HCT116 (cell line): Measurements from ENCODE around the gene DTX1. TPM values are rescaled to one million over a fixed set of nuclear protein-coding genes. Genes with fewer than 3 reads are reported as not detected.

Experiments
- ATAC-seq: fragments of 200-7000 bp; cut with Tn5 transposase; 2 replicates; pipeline ENCODE4 v1.9.1; 2020; ENCODE audit warnings: mild to moderate bottlenecking, moderate library complexity
- BruUV-seq: library from RNA; stranded (reverse); fragments of 400-500 nt; replicated peaks from 2 replicates; lab custom pipeline; 2021; lab: Mats Ljungman, UMichigan
- CTCF ChIA-PET: fragments of 300-600 bp; sonication (Branson Sonifier 250); formaldehyde crosslinking; loops from one replicate; lab custom pipeline; 2021; ENCODE audit warnings: antibody characterized with exemption; lab: Charles Lee
- POLR2A ChIA-PET: fragments of 300-600, 350-600 bp; sonication (Branson Sonifier 250); formaldehyde crosslinking; loops from one replicate; lab custom pipeline; 2021; ENCODE audit warnings: antibody characterized with exemption; lab: Charles Lee
- RAD21 ChIA-PET, 2 experiments: fragments of 300-600 bp; sonication (Branson Sonifier 250); formaldehyde crosslinking; loops; one replicate each; lab custom pipeline; 2023; ENCODE audit warnings: low total read pairs in 2 of 2; ENCODE audit not compliant: uncharacterized antibody in 2 of 2, unreplicated experiment in 2 of 2, low non-redundant PET in 1 of 2; lab: Charles Lee
- DNase-seq: peaks from one replicate; pipeline ENCODE4 v3.0.0-alpha.2; 2010; ENCODE audit warnings: low read depth, low spot score
- H2AFZ ChIP-seq: fragments of 200-600 bp; shearing (Covaris generic), sonication (generic); 2 replicates; pipeline ENCODE4 v1.6.1; 2017; ENCODE audit warnings: low read depth, mixed run types, mixed read lengths, antibody characterized with exemption, low read length; ENCODE audit not compliant: poor library complexity, severe bottlenecking
- H3K27ac ChIP-seq: 2 replicates; pipeline ENCODE4 v1.5.1; 2012; ENCODE audit warnings: low read depth, low read length
- H3K27me3 ChIP-seq: fragments of 200-600 bp; sonication (generic); 2 replicates; pipeline ENCODE4 v1.6.1; 2016; ENCODE audit warnings: mixed run types, low read length, mixed read lengths; ENCODE audit not compliant: insufficient read depth
- H3K36me3 ChIP-seq, 2 experiments: fragments of 200-500 bp in 1 of 2; fragments of 200-600 bp in 1 of 2; sonication (Bioruptor generic) in 1 of 2; sonication (generic) in 1 of 2; 2 replicates each; pipeline versions ENCODE4 v1.5.1 to v1.6.1; 2014 to 2016; ENCODE audit warnings: low read length in 2 of 2, inconsistent platforms in 1 of 2, mixed read lengths in 1 of 2, mixed run types in 1 of 2; ENCODE audit not compliant: insufficient read depth in 2 of 2, control insufficient read depth in 1 of 2
- H3K4me1 ChIP-seq, 2 experiments: fragments of 200-600 bp in 1 of 2; sonication (generic) in 1 of 2; 2 replicates each; pipeline versions ENCODE4 v1.5.1 to v1.6.1; 2012 to 2017; ENCODE audit warnings: low read length in 2 of 2, inconsistent platforms in 1 of 2, mild to moderate bottlenecking in 1 of 2, mixed read lengths in 1 of 2, mixed run types in 1 of 2, moderate library complexity in 1 of 2; ENCODE audit not compliant: insufficient read depth in 2 of 2, control insufficient read depth in 1 of 2
- H3K4me2 ChIP-seq: fragments of 200-600 bp; sonication (generic); 2 replicates; pipeline ENCODE4 v1.6.1; 2017; ENCODE audit warnings: mixed run types, low read length, mixed read lengths
- H3K4me3 ChIP-seq, 2 experiments: fragments of 200-600 bp in 1 of 2; sonication (generic) in 1 of 2; replicated peaks in 1 of 2; 2 replicates each; pipeline ENCODE4 v1.5.1; 2011 to 2016; ENCODE audit warnings: low read length in 2 of 2, control low read depth in 1 of 2, low read depth in 1 of 2, mild to moderate bottlenecking in 1 of 2, mixed read lengths in 1 of 2, mixed run types in 1 of 2
- H3K79me2 ChIP-seq: fragments of 200-600 bp; sonication (generic); 2 replicates; pipeline ENCODE4 v1.6.1; 2017; ENCODE audit warnings: mild to moderate bottlenecking, mixed run types, low read length, moderate library complexity, mixed read lengths; ENCODE audit not compliant: insufficient read depth
- H3K9ac ChIP-seq: fragments of 200-600 bp; sonication (generic); 2 replicates; pipeline ENCODE4 v1.6.1; 2016; ENCODE audit warnings: low read length, mixed read lengths
- H3K9me2 ChIP-seq: fragments of 200-600 bp; sonication (generic), shearing (Covaris generic); 2 replicates; pipeline ENCODE4 v1.6.1; 2017; ENCODE audit warnings: mixed run types, mild to moderate bottlenecking, moderate library complexity; ENCODE audit not compliant: insufficient read depth
- H3K9me3 ChIP-seq, 2 experiments: fragments of 200-500 bp in 1 of 2; fragments of 200-600 bp in 1 of 2; sonication (Bioruptor generic) in 1 of 2; sonication (generic) in 1 of 2; 2 replicates each; pipeline ENCODE4 v1.6.1; 2014 to 2017; ENCODE audit warnings: low read length in 2 of 2, mixed read lengths in 2 of 2, inconsistent platforms in 1 of 2, low read depth in 1 of 2, mild to moderate bottlenecking in 1 of 2, mixed run types in 1 of 2, moderate library complexity in 1 of 2; ENCODE audit not compliant: control insufficient read depth in 1 of 2, insufficient read depth in 1 of 2
- H4K20me1 ChIP-seq: fragments of 200-600 bp; sonication (generic), shearing (Covaris generic); 2 replicates; pipeline ENCODE4 v1.6.1; 2017; ENCODE audit warnings: mixed run types, mild to moderate bottlenecking, moderate library complexity; ENCODE audit not compliant: insufficient read depth
- CBX3 ChIP-seq: IDR thresholded peaks from 2 replicates; pipeline ENCODE4 v1.6.1; 2012; ENCODE audit warnings: low read depth
- ZFX ChIP-seq: fragments of 450-650 bp; IDR thresholded peaks from 2 replicates; pipeline ENCODE4 v1.6.1; 2017
- intact Hi-C: fragments of 100-400 bp; cut with micrococcal nuclease; formaldehyde crosslinking; loops from 2 replicates; pipeline ENCODE4 v1.10.0; 2022
- total RNA-seq: library from RNA; stranded (reverse); gene quantifications from one replicate; pipeline ENCODE4 v1.2.1, GENCODE V29; 2021; ENCODE audit not compliant: unreplicated experiment

The DTX1 gene
- total RNA-seq, 1 experiment from 2014 or later: not detected

DNA sequence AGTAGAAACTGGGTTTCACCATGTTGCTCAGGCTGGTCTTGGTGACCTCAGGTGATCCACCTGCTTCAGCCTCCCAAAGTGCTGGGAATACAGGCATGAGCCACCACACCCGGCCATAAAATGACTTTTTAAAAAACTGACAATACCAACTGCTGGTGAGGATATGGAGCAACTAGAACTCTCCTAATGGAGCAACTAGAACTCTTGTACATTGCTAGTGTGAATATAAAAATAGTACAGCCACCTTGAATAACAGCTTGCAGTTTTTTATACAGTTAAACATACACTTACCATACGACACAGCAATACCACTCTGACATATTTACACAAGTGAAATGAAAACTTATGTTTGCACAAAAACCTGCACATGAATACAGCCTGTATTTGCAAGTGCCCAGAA is 90.5 kb downstream of the DTX1 start:
- TF ChIP-seq ZFX (no peak), CBX3 (0 out of 2 replicates have a peak, but pooled peaks have one; percentile 23)
- DNase-seq: no peak
- intact Hi-C loops: no loop called here
- ChIA-PET POLR2A (no interaction called here), RAD21 (no interaction called here), CTCF (no interaction called here)
- H3K9me3 ChIP-seq: no peaks in the 10 kb centered on the region
- H3K4me1 ChIP-seq: peaks cover 14 to 28% of the 10 kb centered on the region in 2 experiments
- H2AFZ ChIP-seq: no peak overlapping the region
- H3K27me3 ChIP-seq: no peaks in the 10 kb centered on the region
- no peak overlapping the region for H3K27ac ChIP-seq
- no peak overlapping the region for H3K4me2 ChIP-seq
- no peak for ATAC-seq
- H3K4me3 ChIP-seq: no peak overlapping the region
- no peaks in the 10 kb centered on the region for H3K36me3 ChIP-seq
- H3K9ac ChIP-seq: no peak overlapping the region
- no TSS peak for BruUV-seq
- H3K79me2 ChIP-seq: no peaks in the 10 kb centered on the region
- H4K20me1 ChIP-seq: no peaks in the 10 kb centered on the region
- no peaks in the 10 kb centered on the region for H3K9me2 ChIP-seq

Other genes with a start within 250 kb of the DTX1 start
- gene OAS1, start 149.8 kb upstream of the DTX1 start, total RNA-seq: 0.64 TPM
- gene OAS3, start 118.3 kb upstream of the DTX1 start, total RNA-seq: 29.5 TPM
- 0.30 TPM for gene OAS2, start 78.2 kb upstream of the DTX1 start, total RNA-seq
- gene RASAL1, start 79.0 kb downstream of the DTX1 start, total RNA-seq: 16.0 TPM
- gene CFAP73, start 93.0 kb downstream of the DTX1 start, total RNA-seq: 0.34 TPM
- gene DDX54, start 128.7 kb downstream of the DTX1 start, total RNA-seq: 110 TPM
- gene RITA1, start 129.0 kb downstream of the DTX1 start, total RNA-seq: 20.7 TPM
- 29.7 TPM for gene TPCN1, start 164.7 kb downstream of the DTX1 start, total RNA-seq